ENCODE results near the gene MTNR1A.

MTNR1A gene

DNA sequence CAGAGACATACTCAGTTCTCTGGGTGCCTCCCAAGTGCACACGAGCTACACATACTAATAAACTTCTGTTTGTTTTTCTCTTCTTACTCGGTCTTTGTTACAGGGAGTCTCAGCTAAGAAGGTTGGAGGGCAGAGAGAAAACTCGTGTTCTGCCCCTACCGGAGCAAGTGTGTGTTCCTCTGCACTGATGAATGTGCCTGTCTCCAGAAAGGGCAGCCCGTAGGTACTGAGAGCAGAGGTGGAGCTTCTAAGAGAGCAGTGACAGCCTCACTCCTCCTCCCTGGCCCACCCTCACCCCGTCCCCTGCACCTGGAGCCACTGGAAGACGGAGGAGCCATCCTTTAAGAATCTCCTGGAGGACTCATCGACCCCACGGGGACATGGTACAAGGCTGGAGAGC lies 67.6 kb downstream of the MTNR1A start:
- no peaks in the 10 kb centered on the region for H3K27me3 Mint-ChIP-seq (ENCODE audit: low read depth)
- no peak overlapping the region for H3K27ac Mint-ChIP-seq
- no peaks in the 10 kb centered on the region for H3K36me3 Mint-ChIP-seq (ENCODE audit: low read depth)
- H3K9me3 Mint-ChIP-seq: peaks cover 36% of the 10 kb centered on the region
- no peak overlapping the region for H3K4me3 Mint-ChIP-seq
- H3K4me1 Mint-ChIP-seq (ENCODE audit: low read depth): no peaks in the 10 kb centered on the region

DNA sequence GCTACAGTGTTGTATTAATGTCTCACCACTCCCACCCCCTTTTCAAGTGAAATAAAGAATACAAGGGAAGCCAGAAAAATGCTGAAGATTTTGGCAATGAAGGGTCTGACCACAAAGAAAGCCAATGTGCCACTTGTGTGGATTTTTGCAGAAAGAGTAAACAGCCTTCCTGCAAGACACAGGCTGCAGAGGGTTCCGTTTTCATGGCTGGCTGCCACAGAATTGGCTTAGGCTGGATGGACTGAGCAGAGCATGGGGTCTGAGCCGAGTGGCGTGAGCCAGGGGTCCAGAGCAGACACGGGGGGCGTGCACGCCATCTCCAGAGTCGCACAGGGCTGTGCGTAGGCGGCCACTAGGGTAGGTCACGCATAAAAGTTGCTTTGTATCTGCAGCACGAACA lies 69.2 kb downstream of the MTNR1A start:
- no peak overlapping the region for H3K4me3 Mint-ChIP-seq
- H3K36me3 Mint-ChIP-seq (ENCODE audit: low read depth): no peaks in the 10 kb centered on the region
- H3K27ac Mint-ChIP-seq: no peak overlapping the region
- no peaks in the 10 kb centered on the region for H3K27me3 Mint-ChIP-seq (ENCODE audit: low read depth)
- H3K4me1 Mint-ChIP-seq (ENCODE audit: low read depth): no peaks in the 10 kb centered on the region
- H3K9me3 Mint-ChIP-seq: peaks cover 24% of the 10 kb centered on the region

- no peak overlapping the region for H3K4me3 Mint-ChIP-seq
- peaks cover 20% of the 10 kb centered on the region for H3K9me3 Mint-ChIP-seq
- no peak overlapping the region for H3K27ac Mint-ChIP-seq
- H3K36me3 Mint-ChIP-seq (ENCODE audit: low read depth): no peaks in the 10 kb centered on the region
- no peaks in the 10 kb centered on the region for H3K4me1 Mint-ChIP-seq (ENCODE audit: low read depth)
- no peaks in the 10 kb centered on the region for H3K27me3 Mint-ChIP-seq (ENCODE audit: low read depth)
Measured at GRCh38 chr4:186485561-186486062, 69.8 kb downstream of the MTNR1A start.

DNA sequence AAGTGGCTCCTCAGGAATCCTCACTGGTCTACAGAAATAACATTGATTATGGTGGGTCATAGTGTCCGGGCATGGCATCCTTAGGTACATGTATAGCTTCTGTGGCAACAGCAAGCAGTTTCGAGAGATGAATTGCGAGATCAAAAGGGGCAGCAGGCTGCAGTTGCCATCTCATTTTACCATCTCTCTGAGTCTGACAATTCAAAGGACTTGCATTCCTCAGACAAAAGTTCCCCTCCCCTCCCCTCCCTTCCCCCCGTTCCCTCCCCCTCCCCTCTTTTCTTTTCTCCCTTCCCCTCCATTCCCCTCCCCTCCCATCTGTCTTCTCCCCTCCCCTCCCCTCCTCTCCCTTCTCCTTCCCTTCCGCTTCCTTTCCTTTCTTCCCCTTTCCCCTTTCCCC lies 70.2 kb downstream of the MTNR1A start:
- no peak overlapping the region for H3K4me3 Mint-ChIP-seq
- H3K36me3 Mint-ChIP-seq (ENCODE audit: low read depth): no peaks in the 10 kb centered on the region
- H3K27ac Mint-ChIP-seq: no peak overlapping the region
- peaks cover 15% of the 10 kb centered on the region for H3K9me3 Mint-ChIP-seq
- H3K27me3 Mint-ChIP-seq (ENCODE audit: low read depth): no peaks in the 10 kb centered on the region
- no peaks in the 10 kb centered on the region for H3K4me1 Mint-ChIP-seq (ENCODE audit: low read depth)

GRCh38 chr4:186483656-186484055 lies 71.7 kb downstream of the MTNR1A start:
- Mint-ChIP-seq H3K4me3 (no peak overlapping the region), H3K4me1 (ENCODE audit: low read depth) (no peaks in the 10 kb centered on the region), H3K36me3 (ENCODE audit: low read depth) (no peaks in the 10 kb centered on the region), H3K9me3 (peaks cover 12% of the 10 kb centered on the region), H3K27ac (no peak overlapping the region), H3K27me3 (ENCODE audit: low read depth) (no peaks in the 10 kb centered on the region)
